ENCODE measurements around the gene DCUN1D3.

DNA sequence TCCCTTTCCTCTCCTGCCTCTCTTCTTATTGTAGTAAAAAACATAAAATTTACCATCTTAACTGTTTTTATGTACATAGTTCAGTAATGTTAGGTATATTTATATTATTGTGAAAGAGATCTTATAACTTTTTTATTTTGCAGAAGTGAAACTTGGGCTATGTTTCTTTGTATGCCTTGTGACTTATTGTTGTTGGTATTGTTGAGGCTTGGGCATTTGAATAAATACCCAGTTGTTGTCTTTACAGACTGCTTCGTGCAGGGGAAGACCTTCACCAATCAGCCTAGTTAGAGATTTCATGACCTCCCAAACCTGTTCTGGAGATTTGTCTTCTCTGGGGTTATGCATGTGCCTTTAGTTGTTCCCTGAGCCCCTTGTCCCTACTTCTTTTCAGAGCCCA, 61.9 kb downstream of the DCUN1D3 start:
- no peak for TF ChIP-seq POLR2AphosphoS5 (IDR thresholded peaks at IDR 0.05; ENCODE audit: low read depth)
- TF ChIP-seq, protein P1, sequence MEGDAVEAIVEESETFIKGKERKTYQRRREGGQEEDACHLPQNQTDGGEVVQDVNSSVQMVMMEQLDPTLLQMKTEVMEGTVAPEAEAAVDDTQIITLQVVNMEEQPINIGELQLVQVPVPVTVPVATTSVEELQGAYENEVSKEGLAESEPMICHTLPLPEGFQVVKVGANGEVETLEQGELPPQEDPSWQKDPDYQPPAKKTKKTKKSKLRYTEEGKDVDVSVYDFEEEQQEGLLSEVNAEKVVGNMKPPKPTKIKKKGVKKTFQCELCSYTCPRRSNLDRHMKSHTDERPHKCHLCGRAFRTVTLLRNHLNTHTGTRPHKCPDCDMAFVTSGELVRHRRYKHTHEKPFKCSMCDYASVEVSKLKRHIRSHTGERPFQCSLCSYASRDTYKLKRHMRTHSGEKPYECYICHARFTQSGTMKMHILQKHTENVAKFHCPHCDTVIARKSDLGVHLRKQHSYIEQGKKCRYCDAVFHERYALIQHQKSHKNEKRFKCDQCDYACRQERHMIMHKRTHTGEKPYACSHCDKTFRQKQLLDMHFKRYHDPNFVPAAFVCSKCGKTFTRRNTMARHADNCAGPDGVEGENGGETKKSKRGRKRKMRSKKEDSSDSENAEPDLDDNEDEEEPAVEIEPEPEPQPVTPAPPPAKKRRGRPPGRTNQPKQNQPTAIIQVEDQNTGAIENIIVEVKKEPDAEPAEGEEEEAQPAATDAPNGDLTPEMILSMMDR (conservative IDR thresholded peaks at IDR 0.05; ENCODE audit: low read depth in 2 of 2): no peak
- TF ChIP-seq EZH2 (IDR thresholded peaks at IDR 0.05; ENCODE audit: low read depth, unreplicated experiment): no peak
- TF ChIP-seq, protein P2, sequence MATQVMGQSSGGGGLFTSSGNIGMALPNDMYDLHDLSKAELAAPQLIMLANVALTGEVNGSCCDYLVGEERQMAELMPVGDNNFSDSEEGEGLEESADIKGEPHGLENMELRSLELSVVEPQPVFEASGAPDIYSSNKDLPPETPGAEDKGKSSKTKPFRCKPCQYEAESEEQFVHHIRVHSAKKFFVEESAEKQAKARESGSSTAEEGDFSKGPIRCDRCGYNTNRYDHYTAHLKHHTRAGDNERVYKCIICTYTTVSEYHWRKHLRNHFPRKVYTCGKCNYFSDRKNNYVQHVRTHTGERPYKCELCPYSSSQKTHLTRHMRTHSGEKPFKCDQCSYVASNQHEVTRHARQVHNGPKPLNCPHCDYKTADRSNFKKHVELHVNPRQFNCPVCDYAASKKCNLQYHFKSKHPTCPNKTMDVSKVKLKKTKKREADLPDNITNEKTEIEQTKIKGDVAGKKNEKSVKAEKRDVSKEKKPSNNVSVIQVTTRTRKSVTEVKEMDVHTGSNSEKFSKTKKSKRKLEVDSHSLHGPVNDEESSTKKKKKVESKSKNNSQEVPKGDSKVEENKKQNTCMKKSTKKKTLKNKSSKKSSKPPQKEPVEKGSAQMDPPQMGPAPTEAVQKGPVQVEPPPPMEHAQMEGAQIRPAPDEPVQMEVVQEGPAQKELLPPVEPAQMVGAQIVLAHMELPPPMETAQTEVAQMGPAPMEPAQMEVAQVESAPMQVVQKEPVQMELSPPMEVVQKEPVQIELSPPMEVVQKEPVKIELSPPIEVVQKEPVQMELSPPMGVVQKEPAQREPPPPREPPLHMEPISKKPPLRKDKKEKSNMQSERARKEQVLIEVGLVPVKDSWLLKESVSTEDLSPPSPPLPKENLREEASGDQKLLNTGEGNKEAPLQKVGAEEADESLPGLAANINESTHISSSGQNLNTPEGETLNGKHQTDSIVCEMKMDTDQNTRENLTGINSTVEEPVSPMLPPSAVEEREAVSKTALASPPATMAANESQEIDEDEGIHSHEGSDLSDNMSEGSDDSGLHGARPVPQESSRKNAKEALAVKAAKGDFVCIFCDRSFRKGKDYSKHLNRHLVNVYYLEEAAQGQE (IDR thresholded peaks at IDR 0.05; ENCODE audit: unreplicated experiment): no peak
